ENCODE data around the gene BACE1-AS. TPM values are rescaled to one million over a fixed set of nuclear protein-coding genes. Genes with fewer than 3 reads are reported as not detected.

The BACE1-AS gene
- total RNA-seq, result 1.4 and 1.9 TPM in 2 replicates

DNA sequence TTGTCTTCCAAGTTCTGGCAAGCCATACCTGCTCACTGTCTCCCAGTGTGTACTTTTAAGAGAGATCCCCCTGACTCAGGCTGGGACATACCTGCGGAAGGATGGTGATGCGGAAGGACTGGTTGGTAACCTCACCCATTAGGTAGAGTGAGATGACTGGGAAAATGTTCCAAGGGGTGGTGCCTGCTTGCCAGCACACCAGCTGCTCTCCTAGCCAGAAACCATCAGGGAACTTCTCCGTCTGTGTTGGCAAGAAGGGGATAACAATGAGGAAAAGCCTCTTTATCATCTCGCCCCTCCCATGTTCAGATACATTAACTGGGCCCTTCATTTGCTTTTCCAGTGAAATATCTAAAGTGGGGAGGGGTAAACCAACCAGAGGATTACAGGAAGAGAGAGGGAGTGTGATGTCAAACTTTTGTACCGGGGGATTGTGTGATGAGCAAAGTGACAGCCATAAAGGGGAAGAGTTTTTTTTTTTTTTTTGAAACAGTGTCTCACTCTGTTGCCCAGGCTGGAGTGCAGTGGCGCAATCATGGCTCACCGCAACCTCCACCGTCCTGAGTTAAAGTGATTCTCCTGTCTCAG, at the start of gene BACE1-AS:
Gene BACE1-AS (plus strand): TSS at position 538 of the 588 bp plus-strand sequence.

GRCh38 chr11:117316197-117316961, 25.2 kb downstream of the BACE1-AS start, which contains the start of gene BACE1:
TSS of gene BACE1 (minus strand) at chr11:117316256. CDS start at chr11:117315795, 461 bp downstream.

GRCh38 chr11:117327567-117328374, 36.6 kb downstream of the BACE1-AS start, which contains the start of gene CEP164:
TSS of gene CEP164 (plus strand) at chr11:117327854. CDS start at chr11:117338587, 10,733 bp downstream.

Other genes starting within 250 kb of the BACE1-AS start
- 9.5 and 9.6 TPM in 2 replicates for gene SIK3, start 192.9 kb upstream of the BACE1-AS start, total RNA-seq
- 72.9 and 82.2 TPM in 2 replicates for gene PAFAH1B2, start 147.1 kb upstream of the BACE1-AS start, total RNA-seq
- gene SIDT2, start 112.6 kb upstream of the BACE1-AS start, total RNA-seq, result 19.0 and 21.9 TPM in 2 replicates
- 707 and 823 TPM in 2 replicates for gene TAGLN, start 92.0 kb upstream of the BACE1-AS start, total RNA-seq
- gene PCSK7, start 59.3 kb upstream of the BACE1-AS start, total RNA-seq, result 75.7 and 85.9 TPM in 2 replicates
- 5.8 and 8.6 TPM in 2 replicates for gene RNF214, start 58.7 kb upstream of the BACE1-AS start, total RNA-seq
- gene BACE1, start 24.9 kb downstream of the BACE1-AS start, total RNA-seq, result 29.2 and 36.6 TPM in 2 replicates
- 34.6 and 34.7 TPM in 2 replicates for gene CEP164, start 36.5 kb downstream of the BACE1-AS start, total RNA-seq

Measured in myometrial cell (primary cell).